NCI-H1105 (cell line): Measurements from ENCODE around the gene SNRNP27.
"Not testable (repeated sequence)": the region's sequence is repeated elsewhere in the genome, so short reads cannot be mapped to it uniquely, and the experiment has no call there.

Experiments
- DNase-seq: peaks from one replicate; lab custom pipeline; 2025; lab: John Stamatoyannopoulos, UW

Gene SNRNP27

DNA sequence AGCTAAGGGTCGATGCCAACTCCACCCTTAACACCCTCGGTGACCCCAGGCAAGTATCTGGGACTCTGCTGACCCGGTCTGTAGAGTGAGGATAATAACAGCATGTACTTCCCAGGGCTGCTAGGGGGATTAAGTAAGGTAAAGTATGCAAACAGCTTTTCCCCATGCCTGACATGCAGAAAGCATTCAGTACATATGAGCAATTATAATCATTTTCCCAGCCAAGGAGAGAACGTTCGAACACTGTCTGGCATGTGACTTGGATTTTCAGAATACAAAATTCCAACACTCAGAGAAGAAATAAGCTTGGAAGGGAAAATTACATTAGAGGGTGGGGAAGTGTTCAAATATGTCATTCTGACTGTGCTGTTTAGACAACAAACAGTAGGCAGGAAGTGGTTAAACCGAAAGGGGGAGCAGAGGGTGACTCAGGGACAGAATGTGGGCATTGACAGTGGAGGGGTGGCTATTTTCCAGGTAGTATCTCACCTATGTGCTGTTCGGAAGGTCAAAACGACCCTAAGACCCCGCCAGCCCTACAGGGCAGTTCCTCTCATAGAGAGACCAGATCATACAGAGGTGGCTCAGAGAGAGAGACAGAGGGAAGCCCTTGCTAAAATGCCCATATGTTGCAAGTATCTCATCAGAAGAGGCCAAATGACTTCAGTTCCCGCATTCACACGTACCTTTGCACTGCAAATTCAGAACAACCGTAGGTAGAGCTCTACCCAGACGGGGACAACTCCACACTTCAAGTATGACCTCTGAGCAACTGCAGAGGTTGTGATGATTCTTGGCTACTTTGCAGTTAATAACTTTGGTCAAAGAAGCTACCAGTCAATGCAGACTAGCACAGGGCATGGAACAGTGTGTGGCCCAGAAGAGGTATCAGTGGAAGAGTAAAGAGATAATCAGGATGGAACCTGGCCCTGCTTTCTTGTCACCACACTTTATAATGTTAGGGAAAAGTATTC lies 52.9 kb downstream of the SNRNP27 start:
- no peak for DNase-seq

DNA sequence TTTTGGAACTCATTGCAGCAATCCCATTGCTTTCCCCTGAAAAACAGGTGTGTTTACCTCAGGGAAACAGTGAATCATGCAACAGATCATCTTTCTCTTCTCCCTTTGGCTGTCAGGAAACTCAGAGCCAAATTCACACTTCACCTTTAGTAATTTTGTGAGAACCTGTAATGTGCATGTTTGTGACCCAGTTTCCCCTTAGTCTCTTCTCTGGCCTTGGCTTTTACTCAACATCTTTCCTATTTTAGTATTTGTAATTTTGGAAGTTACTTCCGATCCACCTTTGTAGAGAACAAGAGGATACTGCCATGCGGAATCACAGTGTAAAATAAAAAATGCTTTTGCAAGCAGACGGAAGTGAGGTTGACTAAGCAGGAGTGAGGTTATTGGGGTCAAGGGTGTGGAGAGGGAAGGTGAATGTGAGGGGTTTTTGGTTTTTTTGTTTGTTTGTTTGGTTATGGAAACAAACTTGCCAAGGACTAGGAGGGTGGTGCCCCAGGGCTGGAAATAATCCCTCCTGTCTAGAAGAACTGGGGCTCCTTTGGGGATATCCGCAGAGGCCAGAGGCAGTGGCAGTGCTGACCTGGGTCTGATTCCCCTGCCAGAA lies 53.7 kb downstream of the SNRNP27 start:
- DNase-seq: no peak

DNA sequence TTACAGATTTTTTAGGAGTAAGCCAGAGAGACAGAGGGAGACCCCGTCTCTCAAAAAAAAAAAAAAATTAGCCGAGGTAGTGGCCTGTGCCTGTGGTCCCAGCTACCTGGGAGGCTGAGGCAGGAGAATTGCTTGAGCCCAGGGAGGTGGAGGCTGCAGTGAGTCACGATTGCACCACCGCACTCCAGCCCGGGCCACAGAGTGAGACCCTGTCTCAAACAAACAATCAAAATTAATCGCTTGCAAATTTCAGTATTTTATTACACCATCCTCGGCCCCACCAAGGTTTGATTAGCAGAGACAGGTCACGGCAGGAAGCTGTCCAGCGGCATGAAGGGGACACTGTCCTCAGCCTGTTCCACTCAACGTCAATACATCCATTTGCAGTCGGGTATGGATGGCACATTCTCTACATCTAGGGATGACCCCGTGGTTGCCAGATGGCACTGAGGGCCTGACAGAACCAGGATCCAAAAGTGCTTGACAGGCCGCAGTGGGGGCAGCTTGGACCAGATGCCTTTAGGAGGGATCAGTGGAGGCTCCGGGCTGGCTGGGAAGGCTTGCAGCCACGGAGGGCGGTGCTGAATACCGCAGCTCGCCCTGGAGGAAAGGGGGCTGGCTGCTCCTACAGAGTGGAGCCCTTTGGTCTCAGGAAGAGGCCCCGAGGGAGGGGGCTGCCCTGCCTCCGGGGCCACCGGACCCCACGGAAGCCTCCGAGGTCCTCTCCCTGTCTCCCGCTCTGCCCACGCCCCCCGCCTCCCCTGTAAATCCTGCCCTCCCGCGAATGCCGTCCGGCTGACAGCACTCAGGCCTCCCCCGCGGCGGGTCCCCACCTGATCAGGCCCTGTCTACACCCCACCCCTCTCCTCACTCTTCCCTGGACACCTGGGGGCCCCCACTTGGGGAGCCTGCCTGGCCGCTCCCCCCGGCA lies 54.5 kb downstream of the SNRNP27 start:
- no peak for DNase-seq

DNA sequence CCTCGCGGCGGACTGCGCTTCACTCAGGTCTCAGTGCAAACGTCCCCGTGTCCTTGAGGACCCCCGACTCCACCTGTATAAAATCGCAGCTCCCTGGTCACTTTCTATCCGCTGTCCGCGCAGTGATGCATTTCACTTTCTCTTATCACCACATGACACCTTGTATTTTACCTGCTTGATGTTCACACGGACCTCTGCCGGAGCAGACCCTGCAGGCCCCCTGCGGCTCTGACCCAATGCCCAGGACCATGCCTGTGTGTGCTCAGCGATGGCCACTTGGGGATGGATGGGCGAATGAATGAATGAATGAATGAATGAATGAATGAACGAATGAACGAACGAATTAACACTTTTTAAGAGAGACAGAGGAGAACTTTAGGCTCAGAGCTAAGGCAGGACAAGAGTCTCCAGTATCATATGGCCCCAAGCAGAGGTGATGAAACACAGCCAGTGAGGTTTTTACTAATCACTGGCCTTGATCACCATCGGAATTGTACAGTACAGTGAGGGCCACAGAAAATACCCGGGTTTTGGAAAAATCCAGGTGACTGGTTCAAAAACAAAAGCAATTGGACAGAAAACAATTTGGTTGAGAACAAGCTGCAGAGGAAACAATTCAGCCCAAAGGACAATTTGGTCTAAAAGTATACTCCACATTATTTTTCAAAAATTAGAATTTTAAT lies 55.3 kb downstream of the SNRNP27 start:
- DNase-seq: no peak

DNA sequence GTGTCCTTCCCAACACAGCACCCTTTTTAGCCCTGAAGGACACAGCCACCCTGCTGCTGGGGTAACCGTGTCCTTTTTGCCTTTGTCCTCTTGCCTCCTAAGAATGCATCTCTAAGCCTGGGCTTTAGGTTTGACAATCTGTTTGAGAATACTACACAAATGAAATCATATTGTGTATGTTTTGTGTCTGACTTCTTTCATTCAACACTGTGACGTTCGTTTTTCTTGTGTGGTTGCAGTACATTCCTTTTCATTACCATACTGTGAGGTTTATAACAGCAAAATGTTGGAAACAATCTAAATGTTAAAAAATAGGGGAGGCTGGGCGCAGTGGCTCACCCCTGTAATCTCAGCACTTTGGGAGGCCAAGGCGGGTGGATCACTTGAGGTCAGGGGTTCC lies 56.5 kb downstream of the SNRNP27 start:
- no peak for DNase-seq

DNA sequence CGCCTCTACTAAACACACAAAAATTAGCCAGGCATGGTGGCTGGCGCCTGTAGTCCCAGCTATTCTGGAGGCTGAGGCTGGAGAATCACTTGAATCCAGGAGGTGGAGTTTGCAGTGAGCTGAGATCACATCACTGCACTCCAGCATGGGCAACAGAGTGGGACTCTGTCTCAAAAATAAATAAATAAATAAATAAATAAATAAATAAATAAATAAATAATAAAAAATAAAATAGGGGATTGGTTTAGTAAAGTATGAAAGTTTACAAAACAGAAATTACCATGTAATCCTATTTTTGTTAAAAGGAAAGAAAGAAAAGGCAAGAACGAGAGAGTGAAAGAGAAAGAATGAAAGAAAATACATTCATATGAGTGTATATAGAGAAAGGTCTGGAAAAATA lies 56.9 kb downstream of the SNRNP27 start:
- DNase-seq: not testable (repeated sequence)

DNA sequence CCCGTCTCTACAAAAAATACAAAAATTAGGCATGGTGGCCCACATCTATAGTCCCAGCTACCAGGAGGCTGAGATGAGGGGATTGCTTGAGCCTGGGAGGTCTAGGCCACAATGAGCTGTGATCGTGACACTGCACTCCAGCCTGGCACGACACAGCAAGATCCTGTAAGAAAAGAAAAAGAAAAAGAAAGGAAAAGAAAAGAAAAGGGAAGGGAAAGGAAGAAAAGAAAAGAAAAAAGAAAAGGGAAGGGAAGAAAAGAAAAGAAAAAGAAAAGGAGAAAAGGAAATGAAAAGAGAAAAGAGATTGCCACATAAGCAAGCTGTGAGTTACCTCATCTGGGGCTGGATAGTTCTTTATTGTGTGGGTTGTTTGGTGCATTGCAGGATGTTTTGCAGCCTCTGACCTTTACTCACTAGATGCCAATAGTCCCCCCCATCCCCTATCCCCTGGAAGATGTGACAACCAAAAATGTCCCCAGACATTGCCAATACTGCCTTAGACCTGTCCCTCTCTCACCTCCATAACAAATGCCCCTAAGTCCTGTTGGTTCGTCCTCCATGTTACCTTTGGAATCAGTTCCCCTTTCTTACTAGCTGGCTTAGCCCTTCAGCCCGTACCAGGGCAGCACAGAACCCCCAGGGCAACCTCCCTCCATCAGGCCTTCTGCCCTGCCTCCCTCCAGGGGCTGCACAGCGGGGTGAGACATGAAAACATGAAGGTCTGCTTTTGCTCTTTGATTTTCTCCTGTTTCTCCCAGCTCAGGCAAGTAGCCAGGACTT lies 58.8 kb downstream of the SNRNP27 start:
- no peak for DNase-seq

DNA sequence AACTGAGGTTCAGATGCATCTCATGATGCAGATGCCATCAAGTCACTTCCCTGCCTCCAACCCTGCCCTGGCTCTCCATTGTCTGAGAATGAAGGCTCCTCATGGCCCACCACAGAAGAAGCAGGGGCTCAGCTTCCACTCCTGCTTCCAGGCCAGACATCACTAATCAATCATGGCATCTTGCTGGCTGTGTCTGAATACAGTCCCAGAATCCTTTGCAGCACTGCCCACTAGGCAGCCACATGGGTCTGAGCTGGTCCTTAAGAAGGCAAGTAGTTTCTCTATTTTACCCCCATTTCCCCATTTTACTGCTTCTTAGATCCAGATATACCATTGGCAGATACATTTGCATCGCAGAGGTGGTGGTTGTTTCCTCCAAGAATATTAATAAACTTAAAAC lies 60.3 kb downstream of the SNRNP27 start:
- DNase-seq: no peak
